GM12878 (cell line): ENCODE results near the gene SPAG7. TPM values are rescaled to one million over a fixed set of nuclear protein-coding genes. Genes with fewer than 3 reads are reported as not detected.

Experiments
- CBX3 ChIP-seq: fragments of 200-600 bp; sonication (generic); IDR thresholded peaks from 2 replicates; pipeline ENCODE4 v1.6.1; 2016; ENCODE audit warnings: low read depth, borderline replicate concordance
- CEBPB ChIP-seq, 2 experiments: fragments of 150-350 bp in 1 of 2; IDR thresholded peaks; 2 replicates each; pipeline ENCODE4 v1.6.1; 2012 to 2014; ENCODE audit warnings: low read depth in 2 of 2, low read length in 2 of 2, borderline replicate concordance in 1 of 2, inconsistent platforms in 1 of 2
- CREB1 ChIP-seq: IDR thresholded peaks from 2 replicates; pipeline ENCODE4 v1.6.1; 2012; ENCODE audit warnings: low read depth, mild to moderate bottlenecking, inconsistent platforms
- EP300 ChIP-seq, 2 experiments: fragments of 150-350 bp in 1 of 2; IDR thresholded peaks; 2 replicates each; pipeline ENCODE4 v1.6.1; 2011 to 2012; ENCODE audit warnings: low read depth in 2 of 2, low read length in 2 of 2, borderline replicate concordance in 1 of 2, improper control_type of control experiment in 1 of 2, inconsistent platforms in 1 of 2; ENCODE audit not compliant: control insufficient read depth in 1 of 2
- NBN ChIP-seq: fragments of 450-650 bp; IDR thresholded peaks from 2 replicates; pipeline ENCODE4 v1.6.1; 2016
- NR2C1 ChIP-seq: fragments of 450-650 bp; IDR thresholded peaks from 2 replicates; pipeline ENCODE4 v1.6.1; 2017; ENCODE audit warnings: antibody characterized with exemption, mild to moderate bottlenecking, moderate library complexity
- PML ChIP-seq: IDR thresholded peaks from 2 replicates; pipeline ENCODE4 v1.6.1; 2012; ENCODE audit warnings: low read length, inconsistent platforms
- SMAD5 ChIP-seq: IDR thresholded peaks from 2 replicates; pipeline ENCODE4 v1.6.1; 2016; ENCODE audit warnings: antibody characterized with exemption, low read depth
- STAT1 ChIP-seq: fragments of 450-650 bp; conservative IDR thresholded peaks from 2 replicates; pipeline ENCODE4 v1.6.1; 2014; ENCODE audit warnings: antibody characterized with exemption, mild to moderate bottlenecking
- polyA plus RNA-seq, 11 experiments: library from polyadenylated mRNA; depleted of rRNA in 4 of 11; unstranded in 6 of 11; stranded (reverse) in 5 of 11; fragments of >200 nt; fragmentation: Nextera tagmentation in 4 of 11; fragmentation: Illumina TruSeq in 1 of 11; extraction: Ambion mirVana in 4 of 11; extraction: Trizol in 1 of 11; gene quantifications; 1 replicate in 1 of 11; 2 replicates in 10 of 11; pipeline versions ENCODE4 v1.2.1 to v1.2.3, GENCODE V29; 2011 to 2016; ENCODE audit warnings: inconsistent platforms in 2 of 11, missing spikeins in 2 of 11, low read depth in 1 of 11
- total RNA-seq, 4 experiments: library from RNA; depleted of rRNA in 3 of 4; stranded (reverse); fragments of >200 nt in 3 of 4; fragmentation: Illumina TruSeq in 1 of 4; extraction: Trizol in 1 of 4; gene quantifications; 2 replicates each; pipeline versions ENCODE4 v1.2.1 to v1.2.3, GENCODE V29; 2013 to 2021
- TF ChIP-seq, protein P1 (sequence below): IDR thresholded peaks from 2 replicates; pipeline ENCODE4 v1.6.1; 2012; ENCODE audit warnings: improper control_type of control experiment, low read depth, low read length; ENCODE audit not compliant: insufficient replicate concordance
- TF ChIP-seq, protein P2 (sequence below): fragments of 150-350 bp; IDR thresholded peaks from 2 replicates; pipeline ENCODE4 v1.6.1; 2016; ENCODE audit warnings: low read depth, low read length
- TF ChIP-seq, protein P3 (sequence below), 3 experiments: IDR thresholded peaks in 2 of 3; conservative IDR thresholded peaks in 1 of 3; 2 replicates each; pipeline ENCODE4 v1.5.1; 2011; ENCODE audit warnings: low read depth in 3 of 3, low read length in 3 of 3, mild to moderate bottlenecking in 3 of 3, control low read depth in 2 of 3, moderate library complexity in 2 of 3, inconsistent platforms in 1 of 3, mixed read lengths in 1 of 3; ENCODE audit not compliant: control insufficient read depth in 2 of 3, insufficient read depth in 1 of 3; ENCODE audit errors: extremely low read depth in 1 of 3
- TF ChIP-seq, protein P4 (sequence below): IDR thresholded peaks from 2 replicates; pipeline ENCODE4 v1.6.1; 2011; ENCODE audit warnings: borderline replicate concordance, low read depth, mild to moderate bottlenecking, moderate library complexity, mixed read lengths, low read length; ENCODE audit not compliant: insufficient read depth; ENCODE audit errors: extremely low read length
- TF ChIP-seq, protein P5 (sequence below): fragments of 450-650 bp; IDR thresholded peaks from 2 replicates; pipeline ENCODE4 v1.6.1; 2017; ENCODE audit warnings: mild to moderate bottlenecking, low read depth, inconsistent platforms; ENCODE audit not compliant: poor library complexity, severe bottlenecking

SPAG7 gene
- total and polyA plus RNA-seq, 10 of the 15 experiments (the other 5 are each of a cell fraction or from before 2014, with no cell fraction given) = 7.9 to 146 (median 88.7) TPM

DNA sequence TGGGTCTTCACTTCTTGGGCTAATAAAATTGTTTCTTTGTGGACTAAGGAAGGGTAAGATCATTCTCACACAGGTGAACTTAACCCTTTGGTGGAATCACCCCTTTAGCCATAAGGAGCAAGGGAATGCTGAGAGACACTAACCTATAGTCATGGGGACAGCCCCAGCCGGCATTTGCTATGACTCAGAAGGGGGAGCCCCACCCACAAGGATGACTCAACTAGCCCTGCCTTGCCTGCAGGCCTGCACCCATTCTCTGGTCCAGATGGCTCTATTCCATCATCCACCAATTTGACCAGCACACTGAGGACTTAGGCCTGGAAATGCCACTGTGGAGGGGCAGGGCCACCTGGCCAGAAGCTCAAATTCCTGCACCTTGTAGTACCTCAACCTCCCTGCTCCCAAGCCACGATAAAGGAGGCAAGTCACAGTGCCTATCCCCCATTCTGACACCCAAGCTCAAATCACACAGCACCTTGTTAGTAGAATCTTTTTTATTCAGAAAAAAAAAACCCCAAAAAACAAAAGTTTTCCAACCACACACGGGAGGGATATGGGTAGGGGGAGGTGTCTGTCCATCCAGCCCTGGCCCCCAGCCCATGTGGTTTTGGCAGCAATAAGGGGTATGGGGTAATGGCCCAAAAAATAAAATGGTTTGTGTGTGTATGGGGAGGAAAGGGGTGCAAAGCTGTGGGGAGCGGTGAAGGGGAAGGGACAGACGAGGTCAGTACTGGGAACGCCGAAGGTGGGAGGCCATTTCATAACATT lies 22.3 kb downstream of the SPAG7 start (continued):
- TF ChIP-seq, protein P1, sequence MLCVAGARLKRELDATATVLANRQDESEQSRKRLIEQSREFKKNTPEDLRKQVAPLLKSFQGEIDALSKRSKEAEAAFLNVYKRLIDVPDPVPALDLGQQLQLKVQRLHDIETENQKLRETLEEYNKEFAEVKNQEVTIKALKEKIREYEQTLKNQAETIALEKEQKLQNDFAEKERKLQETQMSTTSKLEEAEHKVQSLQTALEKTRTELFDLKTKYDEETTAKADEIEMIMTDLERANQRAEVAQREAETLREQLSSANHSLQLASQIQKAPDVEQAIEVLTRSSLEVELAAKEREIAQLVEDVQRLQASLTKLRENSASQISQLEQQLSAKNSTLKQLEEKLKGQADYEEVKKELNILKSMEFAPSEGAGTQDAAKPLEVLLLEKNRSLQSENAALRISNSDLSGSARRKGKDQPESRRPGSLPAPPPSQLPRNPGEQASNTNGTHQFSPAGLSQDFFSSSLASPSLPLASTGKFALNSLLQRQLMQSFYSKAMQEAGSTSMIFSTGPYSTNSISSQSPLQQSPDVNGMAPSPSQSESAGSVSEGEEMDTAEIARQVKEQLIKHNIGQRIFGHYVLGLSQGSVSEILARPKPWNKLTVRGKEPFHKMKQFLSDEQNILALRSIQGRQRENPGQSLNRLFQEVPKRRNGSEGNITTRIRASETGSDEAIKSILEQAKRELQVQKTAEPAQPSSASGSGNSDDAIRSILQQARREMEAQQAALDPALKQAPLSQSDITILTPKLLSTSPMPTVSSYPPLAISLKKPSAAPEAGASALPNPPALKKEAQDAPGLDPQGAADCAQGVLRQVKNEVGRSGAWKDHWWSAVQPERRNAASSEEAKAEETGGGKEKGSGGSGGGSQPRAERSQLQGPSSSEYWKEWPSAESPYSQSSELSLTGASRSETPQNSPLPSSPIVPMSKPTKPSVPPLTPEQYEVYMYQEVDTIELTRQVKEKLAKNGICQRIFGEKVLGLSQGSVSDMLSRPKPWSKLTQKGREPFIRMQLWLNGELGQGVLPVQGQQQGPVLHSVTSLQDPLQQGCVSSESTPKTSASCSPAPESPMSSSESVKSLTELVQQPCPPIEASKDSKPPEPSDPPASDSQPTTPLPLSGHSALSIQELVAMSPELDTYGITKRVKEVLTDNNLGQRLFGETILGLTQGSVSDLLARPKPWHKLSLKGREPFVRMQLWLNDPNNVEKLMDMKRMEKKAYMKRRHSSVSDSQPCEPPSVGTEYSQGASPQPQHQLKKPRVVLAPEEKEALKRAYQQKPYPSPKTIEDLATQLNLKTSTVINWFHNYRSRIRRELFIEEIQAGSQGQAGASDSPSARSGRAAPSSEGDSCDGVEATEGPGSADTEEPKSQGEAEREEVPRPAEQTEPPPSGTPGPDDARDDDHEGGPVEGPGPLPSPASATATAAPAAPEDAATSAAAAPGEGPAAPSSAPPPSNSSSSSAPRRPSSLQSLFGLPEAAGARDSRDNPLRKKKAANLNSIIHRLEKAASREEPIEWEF = no peak
- TF ChIP-seq CREB1 (no peak), NR2C1 (no peak), PML (no peak), CBX3 (no peak), EP300 (IDR thresholded peaks at IDR 0.05; ENCODE audit: borderline replicate concordance in 1 of 2, control insufficient read depth in 1 of 2, low read depth in 2 of 2, low read length in 2 of 2) (peak in 1 of 2 experiments; percentile 74; a peak in 1 of 4 replicates), CEBPB (IDR thresholded peaks at IDR 0.05; ENCODE audit: borderline replicate concordance in 1 of 2, low read depth in 2 of 2, low read length in 2 of 2) (no peak), STAT1 (no peak), NBN (no peak; the same call in 1 of the 2 replicates), SMAD5 (peak; percentile 89)
- TF ChIP-seq, protein P2, sequence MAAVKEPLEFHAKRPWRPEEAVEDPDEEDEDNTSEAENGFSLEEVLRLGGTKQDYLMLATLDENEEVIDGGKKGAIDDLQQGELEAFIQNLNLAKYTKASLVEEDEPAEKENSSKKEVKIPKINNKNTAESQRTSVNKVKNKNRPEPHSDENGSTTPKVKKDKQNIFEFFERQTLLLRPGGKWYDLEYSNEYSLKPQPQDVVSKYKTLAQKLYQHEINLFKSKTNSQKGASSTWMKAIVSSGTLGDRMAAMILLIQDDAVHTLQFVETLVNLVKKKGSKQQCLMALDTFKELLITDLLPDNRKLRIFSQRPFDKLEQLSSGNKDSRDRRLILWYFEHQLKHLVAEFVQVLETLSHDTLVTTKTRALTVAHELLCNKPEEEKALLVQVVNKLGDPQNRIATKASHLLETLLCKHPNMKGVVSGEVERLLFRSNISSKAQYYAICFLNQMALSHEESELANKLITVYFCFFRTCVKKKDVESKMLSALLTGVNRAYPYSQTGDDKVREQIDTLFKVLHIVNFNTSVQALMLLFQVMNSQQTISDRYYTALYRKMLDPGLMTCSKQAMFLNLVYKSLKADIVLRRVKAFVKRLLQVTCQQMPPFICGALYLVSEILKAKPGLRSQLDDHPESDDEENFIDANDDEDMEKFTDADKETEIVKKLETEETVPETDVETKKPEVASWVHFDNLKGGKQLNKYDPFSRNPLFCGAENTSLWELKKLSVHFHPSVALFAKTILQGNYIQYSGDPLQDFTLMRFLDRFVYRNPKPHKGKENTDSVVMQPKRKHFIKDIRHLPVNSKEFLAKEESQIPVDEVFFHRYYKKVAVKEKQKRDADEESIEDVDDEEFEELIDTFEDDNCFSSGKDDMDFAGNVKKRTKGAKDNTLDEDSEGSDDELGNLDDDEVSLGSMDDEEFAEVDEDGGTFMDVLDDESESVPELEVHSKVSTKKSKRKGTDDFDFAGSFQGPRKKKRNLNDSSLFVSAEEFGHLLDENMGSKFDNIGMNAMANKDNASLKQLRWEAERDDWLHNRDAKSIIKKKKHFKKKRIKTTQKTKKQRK = no peak
- TF ChIP-seq, protein P3, sequence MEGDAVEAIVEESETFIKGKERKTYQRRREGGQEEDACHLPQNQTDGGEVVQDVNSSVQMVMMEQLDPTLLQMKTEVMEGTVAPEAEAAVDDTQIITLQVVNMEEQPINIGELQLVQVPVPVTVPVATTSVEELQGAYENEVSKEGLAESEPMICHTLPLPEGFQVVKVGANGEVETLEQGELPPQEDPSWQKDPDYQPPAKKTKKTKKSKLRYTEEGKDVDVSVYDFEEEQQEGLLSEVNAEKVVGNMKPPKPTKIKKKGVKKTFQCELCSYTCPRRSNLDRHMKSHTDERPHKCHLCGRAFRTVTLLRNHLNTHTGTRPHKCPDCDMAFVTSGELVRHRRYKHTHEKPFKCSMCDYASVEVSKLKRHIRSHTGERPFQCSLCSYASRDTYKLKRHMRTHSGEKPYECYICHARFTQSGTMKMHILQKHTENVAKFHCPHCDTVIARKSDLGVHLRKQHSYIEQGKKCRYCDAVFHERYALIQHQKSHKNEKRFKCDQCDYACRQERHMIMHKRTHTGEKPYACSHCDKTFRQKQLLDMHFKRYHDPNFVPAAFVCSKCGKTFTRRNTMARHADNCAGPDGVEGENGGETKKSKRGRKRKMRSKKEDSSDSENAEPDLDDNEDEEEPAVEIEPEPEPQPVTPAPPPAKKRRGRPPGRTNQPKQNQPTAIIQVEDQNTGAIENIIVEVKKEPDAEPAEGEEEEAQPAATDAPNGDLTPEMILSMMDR (IDR thresholded peaks at IDR 0.05 in 2 of 3, conservative IDR thresholded peaks at IDR 0.05 in 1 of 3; ENCODE audit: control insufficient read depth in 2 of 3, extremely low read depth in 1 of 3, insufficient read depth in 1 of 3, low read depth in 3 of 3, low read length in 3 of 3) = no peak
- TF ChIP-seq, protein P4, sequence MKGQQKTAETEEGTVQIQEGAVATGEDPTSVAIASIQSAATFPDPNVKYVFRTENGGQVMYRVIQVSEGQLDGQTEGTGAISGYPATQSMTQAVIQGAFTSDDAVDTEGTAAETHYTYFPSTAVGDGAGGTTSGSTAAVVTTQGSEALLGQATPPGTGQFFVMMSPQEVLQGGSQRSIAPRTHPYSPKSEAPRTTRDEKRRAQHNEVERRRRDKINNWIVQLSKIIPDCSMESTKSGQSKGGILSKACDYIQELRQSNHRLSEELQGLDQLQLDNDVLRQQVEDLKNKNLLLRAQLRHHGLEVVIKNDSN = no peak
- TF ChIP-seq, protein P5, sequence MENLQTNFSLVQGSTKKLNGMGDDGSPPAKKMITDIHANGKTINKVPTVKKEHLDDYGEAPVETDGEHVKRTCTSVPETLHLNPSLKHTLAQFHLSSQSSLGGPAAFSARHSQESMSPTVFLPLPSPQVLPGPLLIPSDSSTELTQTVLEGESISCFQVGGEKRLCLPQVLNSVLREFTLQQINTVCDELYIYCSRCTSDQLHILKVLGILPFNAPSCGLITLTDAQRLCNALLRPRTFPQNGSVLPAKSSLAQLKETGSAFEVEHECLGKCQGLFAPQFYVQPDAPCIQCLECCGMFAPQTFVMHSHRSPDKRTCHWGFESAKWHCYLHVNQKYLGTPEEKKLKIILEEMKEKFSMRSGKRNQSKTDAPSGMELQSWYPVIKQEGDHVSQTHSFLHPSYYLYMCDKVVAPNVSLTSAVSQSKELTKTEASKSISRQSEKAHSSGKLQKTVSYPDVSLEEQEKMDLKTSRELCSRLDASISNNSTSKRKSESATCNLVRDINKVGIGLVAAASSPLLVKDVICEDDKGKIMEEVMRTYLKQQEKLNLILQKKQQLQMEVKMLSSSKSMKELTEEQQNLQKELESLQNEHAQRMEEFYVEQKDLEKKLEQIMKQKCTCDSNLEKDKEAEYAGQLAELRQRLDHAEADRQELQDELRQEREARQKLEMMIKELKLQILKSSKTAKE = peak; percentile 22
